Smooth muscle cell of the brain vasculature (primary cell): ENCODE results near the gene PLA2G2F.

Source experiments
- DNase-seq: peaks from one replicate; pipeline ENCODE4 v3.0.0-alpha.2; 2012; ENCODE audit warnings: low read depth, low spot score

The PLA2G2F gene

GRCh38 chr1:20189664-20190063 lies 50.5 kb downstream of the PLA2G2F start:
- DNase-seq: no peak

DNA sequence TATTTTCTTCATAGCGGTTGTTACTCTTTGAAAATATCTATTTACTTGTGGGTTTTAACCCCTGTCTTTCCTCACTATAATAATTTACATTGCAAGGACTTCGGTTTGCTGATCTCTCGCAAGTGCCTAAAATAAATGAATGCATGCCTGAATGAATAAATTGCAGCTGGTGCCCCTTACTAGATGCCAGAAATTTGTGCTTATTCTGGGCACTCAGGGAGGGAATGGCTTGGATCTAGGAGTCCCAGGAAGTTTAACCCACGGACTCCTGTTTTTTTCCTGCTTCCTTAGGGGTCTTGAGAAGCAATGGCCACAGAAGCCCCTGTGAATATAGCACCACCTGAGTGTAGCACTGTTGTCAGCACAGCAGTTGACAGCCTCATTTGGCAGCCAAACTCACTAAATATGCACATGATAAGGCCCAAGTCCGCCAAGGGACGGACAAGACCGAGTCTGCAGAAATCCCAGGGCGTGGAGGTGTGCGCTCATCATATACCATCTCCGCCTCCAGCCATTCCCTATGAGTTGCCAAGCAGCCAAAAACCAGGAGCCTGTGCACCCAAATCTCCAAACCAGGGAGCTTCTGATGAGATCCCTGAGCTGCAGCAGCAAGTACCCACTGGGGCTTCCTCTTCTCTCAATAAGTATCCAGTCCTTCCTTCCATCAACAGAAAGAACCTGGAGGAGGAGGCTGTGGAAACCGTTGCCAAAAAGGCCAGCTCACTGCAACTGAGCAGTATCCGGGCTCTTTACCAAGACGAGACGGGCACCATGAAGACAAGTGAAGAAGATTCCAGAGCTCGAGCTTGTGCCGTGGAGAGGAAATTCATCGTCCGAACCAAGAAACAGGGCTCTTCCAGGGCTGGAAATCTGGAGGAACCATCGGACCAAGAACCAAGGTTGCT lies 51.4 kb downstream of the PLA2G2F start:
- DNase-seq: no peak

DNA sequence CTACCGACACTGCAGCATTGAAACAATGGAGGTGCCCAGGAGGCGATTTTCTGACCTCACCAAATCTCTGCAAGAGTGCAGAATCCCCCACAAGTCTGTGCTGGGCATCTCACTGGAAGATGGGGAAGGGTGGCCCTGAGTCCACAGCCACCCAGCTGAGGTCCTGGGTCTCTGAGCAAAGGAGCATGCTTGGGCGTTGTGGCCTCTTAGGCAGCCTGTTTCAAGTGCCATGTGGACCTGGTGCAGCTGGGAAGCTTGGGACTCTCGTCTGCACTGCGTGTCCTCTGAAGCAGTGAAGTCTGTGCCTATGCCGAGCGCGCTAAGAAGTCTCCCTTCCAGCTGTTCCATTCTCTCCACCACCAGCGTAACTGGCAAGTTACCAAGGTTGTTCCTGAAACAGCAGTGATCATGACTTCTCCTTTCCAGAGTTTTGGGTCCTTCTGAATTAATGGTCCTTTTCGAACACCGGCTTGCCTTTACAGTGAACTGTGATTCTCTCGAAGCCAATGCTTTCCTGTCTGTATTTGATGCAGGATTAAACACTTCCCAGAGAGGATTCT lies 52.2 kb downstream of the PLA2G2F start:
- no peak for DNase-seq

DNA sequence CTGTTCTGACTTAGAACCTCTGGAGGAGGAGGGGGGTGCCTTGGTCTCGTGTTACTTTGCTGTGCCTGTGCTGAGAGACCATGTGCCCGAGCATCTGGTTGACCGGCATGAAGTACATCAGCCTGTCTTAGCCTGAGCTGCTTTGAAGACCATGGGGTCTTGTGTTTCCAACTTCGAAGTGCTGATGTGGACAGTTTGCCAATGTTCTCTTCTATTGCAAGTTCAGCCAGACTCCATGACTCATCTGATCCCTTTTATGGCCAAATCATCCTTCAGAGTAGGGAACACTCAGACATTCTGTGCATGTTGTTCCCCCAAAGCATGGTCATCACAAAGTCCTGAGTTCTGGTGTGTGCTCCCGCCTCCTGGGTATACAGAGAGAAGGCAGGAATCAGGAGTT lies 53.2 kb downstream of the PLA2G2F start:
- DNase-seq: no peak

GRCh38 chr1:20192871-20193411 lies 53.8 kb downstream of the PLA2G2F start:
- DNase-seq: no peak

- no peak for DNase-seq
These were observed 55.1 kb downstream of the PLA2G2F start for GRCh38 chr1:20194224-20194623.

GRCh38 chr1:20194757-20195461 lies 55.8 kb downstream of the PLA2G2F start:
- DNase-seq: peak; percentile 10

DNA sequence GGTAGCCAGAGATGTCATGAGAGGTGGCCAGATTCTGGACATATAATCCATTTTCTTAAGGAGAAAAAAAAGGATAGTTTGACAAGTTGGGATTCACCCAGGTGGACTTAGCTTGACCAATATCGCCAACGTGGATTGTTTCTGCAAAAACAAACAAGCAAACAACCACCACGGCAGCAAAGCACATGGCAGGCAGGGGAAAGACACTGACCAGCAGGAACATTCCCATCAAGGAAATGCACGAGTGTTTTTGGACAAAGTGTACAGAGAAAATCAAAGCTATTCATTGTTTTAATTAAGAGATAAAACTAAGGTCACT lies 56.3 kb downstream of the PLA2G2F start:
- DNase-seq: no peak

DNA sequence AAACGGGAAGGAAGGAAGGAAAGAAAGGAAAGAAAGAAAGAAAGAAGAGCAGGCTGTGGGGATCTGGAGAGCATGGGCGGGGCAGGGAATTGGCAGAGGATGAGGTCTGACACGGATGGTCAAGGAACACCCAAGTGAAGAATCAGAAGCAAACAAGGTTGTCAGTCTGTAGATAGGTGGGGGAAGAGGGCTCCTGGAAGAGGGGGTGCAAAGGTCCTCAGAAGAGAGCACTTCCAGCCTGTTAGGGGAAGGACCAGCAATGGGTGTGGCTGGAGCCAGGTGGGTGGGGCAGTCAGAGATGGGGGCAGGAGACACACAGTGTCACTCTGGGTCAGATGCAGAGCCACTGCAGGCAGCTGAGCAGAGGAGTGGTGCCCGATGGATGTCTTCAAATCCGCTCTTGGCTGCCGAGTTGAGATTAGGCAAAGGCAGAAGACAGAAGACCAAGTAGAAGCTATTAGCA lies 58.2 kb downstream of the PLA2G2F start:
- no peak for DNase-seq

GRCh38 chr1:20198296-20198695 lies 59.2 kb downstream of the PLA2G2F start:
- no peak for DNase-seq

GRCh38 chr1:20198918-20199317 lies 59.8 kb downstream of the PLA2G2F start:
- DNase-seq: no peak

DNA sequence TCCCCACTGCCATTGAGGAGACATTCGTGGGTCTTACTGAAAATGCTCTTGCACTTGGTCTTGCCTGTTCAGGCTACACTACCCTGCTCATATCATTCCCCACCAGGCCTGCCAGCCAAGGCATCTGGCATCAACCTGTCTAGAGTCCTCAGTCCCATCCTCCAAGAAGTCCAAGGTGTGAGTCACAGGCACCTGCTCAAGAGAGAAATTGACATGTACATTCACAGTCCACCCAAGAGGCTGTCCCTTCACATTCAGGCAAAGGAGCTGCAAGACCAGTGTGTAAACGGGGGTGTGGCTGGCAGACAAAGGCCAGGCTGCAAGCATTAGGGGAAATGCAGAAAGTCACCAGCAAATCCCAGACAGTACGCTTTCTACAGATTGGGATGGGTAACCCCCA lies 60.3 kb downstream of the PLA2G2F start:
- DNase-seq: no peak

- DNase-seq: no peak
These were observed 60.7 kb downstream of the PLA2G2F start for GRCh38 chr1:20199840-20200239.
